Measurements from ENCODE around the gene NKD2.
"Not testable (repeated sequence)": the region's sequence is repeated elsewhere in the genome, so short reads cannot be mapped to it uniquely, and the experiment has no call there.

The NKD2 gene

DNA sequence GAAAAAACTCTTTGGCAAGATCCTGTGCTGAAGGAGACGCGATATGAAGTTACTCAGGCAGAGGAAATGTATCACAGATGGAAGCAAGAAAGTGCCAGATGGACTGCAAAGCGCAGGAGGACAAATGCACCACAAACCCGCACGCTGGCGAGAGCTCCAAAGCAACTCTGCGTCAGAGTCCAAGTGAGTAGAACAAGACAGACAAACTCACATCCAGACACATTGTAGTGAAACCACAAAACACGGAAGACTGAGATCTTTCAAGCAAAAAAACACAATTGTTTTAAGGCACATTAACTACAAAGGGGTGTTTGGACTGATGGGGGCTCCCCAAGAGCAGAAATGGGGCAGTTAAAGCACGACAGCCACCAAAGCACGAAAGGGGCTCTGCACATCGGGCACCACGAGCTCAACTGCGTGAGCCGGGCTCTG, 39.2 kb upstream of the NKD2 start:
- no peak for TF ChIP-seq ZFX (IDR thresholded peaks at IDR 0.05)
- TF ChIP-seq, protein P1, sequence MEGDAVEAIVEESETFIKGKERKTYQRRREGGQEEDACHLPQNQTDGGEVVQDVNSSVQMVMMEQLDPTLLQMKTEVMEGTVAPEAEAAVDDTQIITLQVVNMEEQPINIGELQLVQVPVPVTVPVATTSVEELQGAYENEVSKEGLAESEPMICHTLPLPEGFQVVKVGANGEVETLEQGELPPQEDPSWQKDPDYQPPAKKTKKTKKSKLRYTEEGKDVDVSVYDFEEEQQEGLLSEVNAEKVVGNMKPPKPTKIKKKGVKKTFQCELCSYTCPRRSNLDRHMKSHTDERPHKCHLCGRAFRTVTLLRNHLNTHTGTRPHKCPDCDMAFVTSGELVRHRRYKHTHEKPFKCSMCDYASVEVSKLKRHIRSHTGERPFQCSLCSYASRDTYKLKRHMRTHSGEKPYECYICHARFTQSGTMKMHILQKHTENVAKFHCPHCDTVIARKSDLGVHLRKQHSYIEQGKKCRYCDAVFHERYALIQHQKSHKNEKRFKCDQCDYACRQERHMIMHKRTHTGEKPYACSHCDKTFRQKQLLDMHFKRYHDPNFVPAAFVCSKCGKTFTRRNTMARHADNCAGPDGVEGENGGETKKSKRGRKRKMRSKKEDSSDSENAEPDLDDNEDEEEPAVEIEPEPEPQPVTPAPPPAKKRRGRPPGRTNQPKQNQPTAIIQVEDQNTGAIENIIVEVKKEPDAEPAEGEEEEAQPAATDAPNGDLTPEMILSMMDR (conservative IDR thresholded peaks at IDR 0.05) = no peak

DNA sequence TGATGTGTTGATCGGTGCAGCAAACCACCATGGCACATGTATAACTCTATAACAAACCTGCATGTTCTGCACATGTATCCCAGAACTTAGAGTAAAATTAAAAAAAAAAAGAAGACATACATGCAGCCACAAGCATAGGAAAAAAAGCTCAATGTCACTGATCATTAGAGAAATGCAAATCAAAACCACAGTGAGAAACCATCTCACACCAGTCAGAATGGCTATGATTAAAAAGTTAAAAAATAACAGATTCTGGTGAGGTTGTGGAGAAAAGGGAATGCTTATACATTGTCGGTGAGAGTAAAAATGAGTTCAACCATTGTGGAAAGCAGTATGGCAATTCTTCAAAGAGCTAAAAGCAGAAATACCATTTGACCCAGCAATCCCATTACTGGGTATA, 36.0 kb upstream of the NKD2 start:
- not testable (repeated sequence) for H3K27ac ChIP-seq

More for the DNA sequence above, 39.2 kb upstream of the NKD2 start:
- no peak overlapping the region for H3K27ac ChIP-seq

GRCh38 chr5:976849-977751, 31.5 kb upstream of the NKD2 start:
- H3K27ac ChIP-seq = no peak overlapping the region
- TF ChIP-seq ZFX (IDR thresholded peaks at IDR 0.05) = no peak
- TF ChIP-seq, protein P1 (conservative IDR thresholded peaks at IDR 0.05) = no peak

- no peak overlapping the region for H3K27ac ChIP-seq
- TF ChIP-seq ZFX (IDR thresholded peaks at IDR 0.05) = no peak
- TF ChIP-seq, protein P1 (conservative IDR thresholded peaks at IDR 0.05) = no peak
Observed at GRCh38 chr5:978054-978453, 30.5 kb upstream of the NKD2 start.

GRCh38 chr5:978693-979092, 29.9 kb upstream of the NKD2 start:
- TF ChIP-seq ZFX (IDR thresholded peaks at IDR 0.05) = no peak
- TF ChIP-seq, protein P1 (conservative IDR thresholded peaks at IDR 0.05) = no peak
- H3K27ac ChIP-seq = no peak overlapping the region

- TF ChIP-seq, protein P1 (conservative IDR thresholded peaks at IDR 0.05) = no peak
- no peak for TF ChIP-seq ZFX (IDR thresholded peaks at IDR 0.05)
- no peak overlapping the region for H3K27ac ChIP-seq
Observed at GRCh38 chr5:979100-979817, 29.3 kb upstream of the NKD2 start.

DNA sequence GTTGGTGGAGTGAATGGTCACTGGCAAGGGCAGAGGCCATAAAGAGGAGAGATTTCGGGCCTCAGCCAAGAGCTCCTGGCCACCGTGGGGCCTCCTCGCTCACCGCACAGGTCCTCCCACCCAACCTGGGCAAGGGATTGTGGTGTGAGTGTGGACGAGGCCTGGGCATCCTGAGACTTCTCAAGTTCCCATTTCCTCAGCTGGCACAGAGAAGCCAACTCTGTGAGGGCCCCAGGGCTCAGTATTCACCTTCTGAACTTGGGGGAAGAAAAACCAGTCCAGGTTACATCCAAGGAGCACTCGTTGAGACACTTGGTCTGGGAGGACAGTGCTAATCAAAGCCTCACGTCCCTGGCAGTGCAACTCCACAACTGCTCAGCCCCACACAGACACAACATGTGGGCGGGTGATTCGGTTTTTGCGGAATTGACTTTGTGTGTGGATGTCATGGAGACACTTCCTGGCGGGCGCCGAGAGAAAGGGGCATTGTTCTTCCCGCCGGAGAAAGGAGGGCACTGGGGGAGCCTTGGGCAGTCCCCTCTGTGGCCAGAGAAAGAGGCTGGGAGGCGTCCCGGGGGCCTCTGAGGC, 28.5 kb upstream of the NKD2 start:
- H3K27ac ChIP-seq = no peak overlapping the region

More for the DNA sequence above, 28.5 kb upstream of the NKD2 start:
- no peak for TF ChIP-seq ZFX (IDR thresholded peaks at IDR 0.05)
- TF ChIP-seq, protein P1 (conservative IDR thresholded peaks at IDR 0.05) = no peak

Measured in C4-2B (cell line).